CD4-positive, alpha-beta T cell treated with Interleukin-2 at 100 ng/mL for 4 hours (primary cell): ENCODE data around the gene DHRS12.

ENCODE experiments used
- DNase-seq: peaks from one replicate; pipeline ENCODE4 v3.0.0-alpha.2; 2020; ENCODE audit warnings: low spot score

The DHRS12 gene

GRCh38 chr13:51724721-51725120 is 79.2 kb downstream of the DHRS12 start:
- DNase-seq = no peak

GRCh38 chr13:51723529-51723928 is 80.4 kb downstream of the DHRS12 start:
- DNase-seq = no peak

- DNase-seq = no peak
These were observed 82.5 kb downstream of the DHRS12 start for GRCh38 chr13:51721496-51721895.

GRCh38 chr13:51719394-51719793 is 84.6 kb downstream of the DHRS12 start:
- DNase-seq = no peak
